HL-60 (cell line): ENCODE data around the gene DISP2.
A peak's percentile ranks its signal among the peaks of the same experiment; 100 is the strongest.

Experiments used
- DNase-seq, 2 experiments: peaks; one replicate each; pipeline ENCODE4 v3.0.0-alpha.2; 2010 to 2020; ENCODE audit warnings: low read depth in 1 of 2, low spot score in 1 of 2
- H3K27ac ChIP-seq: fragments of 250-450 bp; sonication (Bioruptor Pico); replicated peaks from 2 replicates; pipeline ENCODE4 v1.5.1; 2020; ENCODE audit warnings: mild to moderate bottlenecking, moderate library complexity
- H3K27me3 ChIP-seq: fragments of 250-450 bp; sonication (Bioruptor Pico); 2 replicates; pipeline ENCODE4 v1.5.1; 2021; ENCODE audit warnings: mild to moderate bottlenecking, moderate library complexity; ENCODE audit not compliant: insufficient read depth, poor library complexity, severe bottlenecking
- H3K4me3 ChIP-seq: replicated peaks from 2 replicates; pipeline ENCODE4 v1.5.1; 2011; ENCODE audit warnings: mild to moderate bottlenecking, control low read depth, low read length; ENCODE audit not compliant: insufficient read depth
- CTCF ChIP-seq: IDR thresholded peaks from one replicate; pipeline ENCODE4 v1.5.1; 2011; ENCODE audit warnings: low read length, control low read depth, inconsistent platforms; ENCODE audit not compliant: insufficient read depth
- GABPA ChIP-seq: IDR thresholded peaks from 2 replicates; pipeline ENCODE4 v1.6.1; 2012; ENCODE audit warnings: low read depth
- POLR2AphosphoS5 ChIP-seq: IDR thresholded peaks from 2 replicates; pipeline ENCODE4 v1.6.1; 2012; ENCODE audit warnings: low read depth
- REST ChIP-seq: IDR thresholded peaks from 2 replicates; pipeline ENCODE4 v1.6.1; 2012; ENCODE audit warnings: low read depth; ENCODE audit not compliant: insufficient replicate concordance
- SPI1 ChIP-seq: IDR thresholded peaks from 2 replicates; pipeline ENCODE4 v1.6.1; 2012; ENCODE audit warnings: low read depth, mild to moderate bottlenecking, borderline replicate concordance

The DISP2 gene

GRCh38 chr15:40372981-40373380 lies 15.0 kb downstream of the DISP2 start:
- DNase-seq, result peak in 1 of 2 experiments; percentile 12
- Histone ChIP-seq H3K27me3 (no peaks in the 10 kb centered on the region), H3K27ac (no peak overlapping the region), H3K4me3 (no peak overlapping the region)
- TF ChIP-seq CTCF (no peak), SPI1 (peak; percentile 79)

GRCh38 chr15:40377606-40378005 lies 19.6 kb downstream of the DISP2 start:
- Histone ChIP-seq H3K27ac (no peak overlapping the region), H3K27me3 (no peaks in the 10 kb centered on the region), H3K4me3 (no peak overlapping the region)
- TF ChIP-seq SPI1 (no peak), CTCF (no peak), REST (no peak), POLR2AphosphoS5 (no peak), GABPA (no peak)
- DNase-seq, result no peak

- no peak overlapping the region for H3K27ac ChIP-seq
- H3K4me3 ChIP-seq, result no peak overlapping the region
- no peaks in the 10 kb centered on the region for H3K27me3 ChIP-seq
- DNase-seq, result no peak
- TF ChIP-seq GABPA, result no peak
- no peak for TF ChIP-seq SPI1
- TF ChIP-seq REST, result no peak
- no peak for TF ChIP-seq POLR2AphosphoS5
- TF ChIP-seq CTCF, result no peak
Observed at GRCh38 chr15:40379374-40379773, 21.4 kb downstream of the DISP2 start.

GRCh38 chr15:40379853-40380252 lies 21.8 kb downstream of the DISP2 start:
- Histone ChIP-seq H3K4me3 (no peak overlapping the region), H3K27me3 (no peaks in the 10 kb centered on the region), H3K27ac (no peak overlapping the region)
- DNase-seq, result peak in 1 of 2 experiments; percentile 40
- no peak for TF ChIP-seq REST
- peak; percentile 51; the same call in 1 of the 2 replicates for TF ChIP-seq SPI1
